Measurements from ENCODE around the gene USP17L5. TPM values are rescaled to one million over a fixed set of nuclear protein-coding genes. Genes with fewer than 3 reads are reported as not detected.
A peak's percentile ranks its signal among the peaks of the same experiment; 100 is the strongest.
"Not testable (repeated sequence)": the region's sequence is repeated elsewhere in the genome, so short reads cannot be mapped to it uniquely, and the experiment has no call there.

USP17L5 gene, protein sequence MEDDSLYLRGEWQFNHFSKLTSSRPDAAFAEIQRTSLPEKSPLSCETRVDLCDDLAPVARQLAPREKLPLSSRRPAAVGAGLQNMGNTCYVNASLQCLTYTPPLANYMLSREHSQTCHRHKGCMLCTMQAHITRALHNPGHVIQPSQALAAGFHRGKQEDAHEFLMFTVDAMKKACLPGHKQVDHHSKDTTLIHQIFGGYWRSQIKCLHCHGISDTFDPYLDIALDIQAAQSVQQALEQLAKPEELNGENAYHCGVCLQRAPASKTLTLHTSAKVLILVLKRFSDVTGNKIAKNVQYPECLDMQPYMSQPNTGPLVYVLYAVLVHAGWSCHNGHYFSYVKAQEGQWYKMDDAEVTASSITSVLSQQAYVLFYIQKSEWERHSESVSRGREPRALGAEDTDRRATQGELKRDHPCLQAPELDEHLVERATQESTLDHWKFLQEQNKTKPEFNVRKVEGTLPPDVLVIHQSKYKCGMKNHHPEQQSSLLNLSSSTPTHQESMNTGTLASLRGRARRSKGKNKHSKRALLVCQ
- polyA plus RNA-seq (2014; cell fraction: cytosol; rRNA removed): not detected in 2 replicates
- polyA plus RNA-seq (2014; cell fraction: nucleus; rRNA removed): not detected in 2 replicates

DNA sequence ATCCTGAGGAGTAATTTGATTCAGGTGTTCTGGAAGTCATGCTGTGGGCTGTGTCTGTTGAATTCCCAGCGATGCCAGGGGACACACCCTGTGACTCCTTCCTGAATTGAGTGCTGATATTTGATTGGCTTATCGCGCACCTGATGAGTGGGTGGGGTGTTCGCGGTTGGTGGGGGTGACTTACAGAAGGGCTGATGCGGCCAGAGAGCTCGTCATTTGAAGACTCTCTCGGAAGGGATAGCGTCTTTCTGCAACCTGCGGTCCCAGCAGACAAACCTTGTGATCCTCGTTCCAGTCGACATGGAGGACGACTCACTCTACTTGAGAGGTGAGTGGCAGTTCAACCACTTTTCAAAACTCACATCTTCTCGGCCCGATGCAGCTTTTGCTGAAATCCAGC is at the start of gene USP17L5:
USP17L5 (plus strand) TSS at position 301 of the 400 bp plus-strand sequence; CDS start at position 301, 0 bp downstream.
- DNase-seq (ENCODE audit: low spot score): not testable (repeated sequence)

DNA sequence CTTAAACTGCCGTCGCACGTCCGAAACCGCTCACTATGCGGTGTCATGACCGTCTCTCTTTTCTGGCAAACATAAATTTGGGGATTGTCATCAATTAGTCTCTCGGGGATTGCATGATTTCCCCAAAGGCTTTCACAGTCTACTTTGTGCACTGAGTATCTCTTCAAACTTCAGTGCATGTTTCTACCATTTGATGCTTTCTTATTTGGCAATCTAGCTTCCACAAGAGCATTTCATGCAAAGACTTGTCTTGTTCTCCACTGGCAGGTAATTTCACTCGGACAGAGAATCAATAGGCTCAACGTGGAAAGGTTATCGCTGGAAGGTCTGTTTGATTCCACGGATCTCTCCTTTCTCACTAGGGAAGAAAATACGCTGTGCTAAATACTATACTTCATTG is 15.0 kb upstream of the USP17L5 start:
- not testable (repeated sequence) for DNase-seq (ENCODE audit: low spot score)

DNA sequence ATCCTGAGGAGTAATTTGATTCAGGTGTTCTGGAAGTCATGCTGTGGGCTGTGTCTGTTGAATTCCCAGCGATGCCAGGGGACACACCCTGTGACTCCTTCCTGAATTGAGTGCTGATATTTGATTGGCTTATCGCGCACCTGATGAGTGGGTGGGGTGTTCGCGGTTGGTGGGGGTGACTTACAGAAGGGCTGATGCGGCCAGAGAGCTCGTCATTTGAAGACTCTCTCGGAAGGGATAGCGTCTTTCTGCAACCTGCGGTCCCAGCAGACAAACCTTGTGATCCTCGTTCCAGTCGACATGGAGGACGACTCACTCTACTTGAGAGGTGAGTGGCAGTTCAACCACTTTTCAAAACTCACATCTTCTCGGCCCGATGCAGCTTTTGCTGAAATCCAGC is 14.3 kb upstream of the USP17L5 start, which contains the start of gene USP17L24:
USP17L24 (plus strand) TSS at position 301 of the 400 bp plus-strand sequence; CDS start at position 301, 0 bp downstream.
- DNase-seq (ENCODE audit: low spot score): not testable (repeated sequence)

DNA sequence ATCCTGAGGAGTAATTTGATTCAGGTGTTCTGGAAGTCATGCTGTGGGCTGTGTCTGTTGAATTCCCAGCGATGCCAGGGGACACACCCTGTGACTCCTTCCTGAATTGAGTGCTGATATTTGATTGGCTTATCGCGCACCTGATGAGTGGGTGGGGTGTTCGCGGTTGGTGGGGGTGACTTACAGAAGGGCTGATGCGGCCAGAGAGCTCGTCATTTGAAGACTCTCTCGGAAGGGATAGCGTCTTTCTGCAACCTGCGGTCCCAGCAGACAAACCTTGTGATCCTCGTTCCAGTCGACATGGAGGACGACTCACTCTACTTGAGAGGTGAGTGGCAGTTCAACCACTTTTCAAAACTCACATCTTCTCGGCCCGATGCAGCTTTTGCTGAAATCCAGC is 9.6 kb upstream of the USP17L5 start, which contains the start of gene USP17L25:
USP17L25 (plus strand) TSS at position 301 of the 400 bp plus-strand sequence; CDS start at position 301, 0 bp downstream.
- not testable (repeated sequence) for DNase-seq (ENCODE audit: low spot score)

DNA sequence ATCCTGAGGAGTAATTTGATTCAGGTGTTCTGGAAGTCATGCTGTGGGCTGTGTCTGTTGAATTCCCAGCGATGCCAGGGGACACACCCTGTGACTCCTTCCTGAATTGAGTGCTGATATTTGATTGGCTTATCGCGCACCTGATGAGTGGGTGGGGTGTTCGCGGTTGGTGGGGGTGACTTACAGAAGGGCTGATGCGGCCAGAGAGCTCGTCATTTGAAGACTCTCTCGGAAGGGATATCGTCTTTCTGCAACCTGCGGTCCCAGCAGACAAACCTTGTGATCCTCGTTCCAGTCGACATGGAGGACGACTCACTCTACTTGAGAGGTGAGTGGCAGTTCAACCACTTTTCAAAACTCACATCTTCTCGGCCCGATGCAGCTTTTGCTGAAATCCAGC is 4.8 kb upstream of the USP17L5 start, which contains the start of gene USP17L26:
USP17L26 (plus strand) TSS at position 301 of the 400 bp plus-strand sequence; CDS start at position 301, 0 bp downstream.
- not testable (repeated sequence) for DNase-seq (ENCODE audit: low spot score)

DNA sequence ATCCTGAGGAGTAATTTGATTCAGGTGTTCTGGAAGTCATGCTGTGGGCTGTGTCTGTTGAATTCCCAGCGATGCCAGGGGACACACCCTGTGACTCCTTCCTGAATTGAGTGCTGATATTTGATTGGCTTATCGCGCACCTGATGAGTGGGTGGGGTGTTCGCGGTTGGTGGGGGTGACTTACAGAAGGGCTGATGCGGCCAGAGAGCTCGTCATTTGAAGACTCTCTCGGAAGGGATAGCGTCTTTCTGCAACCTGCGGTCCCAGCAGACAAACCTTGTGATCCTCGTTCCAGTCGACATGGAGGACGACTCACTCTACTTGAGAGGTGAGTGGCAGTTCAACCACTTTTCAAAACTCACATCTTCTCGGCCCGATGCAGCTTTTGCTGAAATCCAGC is 4.6 kb downstream of the USP17L5 start, which contains the start of gene USP17L27:
USP17L27 (plus strand) TSS at position 301 of the 400 bp plus-strand sequence; CDS start at position 301, 0 bp downstream.
- not testable (repeated sequence) for DNase-seq (ENCODE audit: low spot score)

DNA sequence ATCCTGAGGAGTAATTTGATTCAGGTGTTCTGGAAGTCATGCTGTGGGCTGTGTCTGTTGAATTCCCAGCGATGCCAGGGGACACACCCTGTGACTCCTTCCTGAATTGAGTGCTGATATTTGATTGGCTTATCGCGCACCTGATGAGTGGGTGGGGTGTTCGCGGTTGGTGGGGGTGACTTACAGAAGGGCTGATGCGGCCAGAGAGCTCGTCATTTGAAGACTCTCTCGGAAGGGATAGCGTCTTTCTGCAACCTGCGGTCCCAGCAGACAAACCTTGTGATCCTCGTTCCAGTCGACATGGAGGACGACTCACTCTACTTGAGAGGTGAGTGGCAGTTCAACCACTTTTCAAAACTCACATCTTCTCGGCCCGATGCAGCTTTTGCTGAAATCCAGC is 9.4 kb downstream of the USP17L5 start, which contains the start of gene USP17L28:
USP17L28 (plus strand) TSS at position 301 of the 400 bp plus-strand sequence; CDS start at position 301, 0 bp downstream.
- not testable (repeated sequence) for DNase-seq (ENCODE audit: low spot score)

DNA sequence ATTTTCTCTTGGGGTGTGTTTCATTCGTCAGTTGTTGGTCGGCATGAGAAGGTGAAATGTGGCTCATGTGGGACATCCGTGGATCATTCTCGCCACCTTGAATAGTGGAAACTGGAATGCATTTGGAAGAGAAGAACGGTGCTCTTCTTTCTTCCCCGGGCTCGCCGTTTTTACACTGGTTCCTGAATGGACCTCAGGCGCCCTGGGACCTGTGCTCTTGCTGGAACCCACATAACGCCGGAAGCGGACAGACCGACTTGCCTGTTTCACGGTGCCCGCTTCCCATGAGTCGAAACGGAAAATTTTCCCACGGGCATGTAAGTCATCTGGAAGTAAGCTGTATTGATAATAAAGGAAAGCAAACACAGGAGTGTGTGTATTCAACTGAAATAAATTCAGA is 11.7 kb downstream of the USP17L5 start:
- DNase-seq (ENCODE audit: low spot score): not testable (repeated sequence)

DNA sequence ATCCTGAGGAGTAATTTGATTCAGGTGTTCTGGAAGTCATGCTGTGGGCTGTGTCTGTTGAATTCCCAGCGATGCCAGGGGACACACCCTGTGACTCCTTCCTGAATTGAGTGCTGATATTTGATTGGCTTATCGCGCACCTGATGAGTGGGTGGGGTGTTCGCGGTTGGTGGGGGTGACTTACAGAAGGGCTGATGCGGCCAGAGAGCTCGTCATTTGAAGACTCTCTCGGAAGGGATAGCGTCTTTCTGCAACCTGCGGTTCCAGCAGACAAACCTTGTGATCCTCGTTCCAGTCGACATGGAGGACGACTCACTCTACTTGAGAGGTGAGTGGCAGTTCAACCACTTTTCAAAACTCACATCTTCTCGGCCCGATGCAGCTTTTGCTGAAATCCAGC is 14.1 kb downstream of the USP17L5 start, which contains the start of gene USP17L29:
USP17L29 (plus strand) TSS at position 301 of the 400 bp plus-strand sequence; CDS start at position 301, 0 bp downstream.
- not testable (repeated sequence) for DNase-seq (ENCODE audit: low spot score)

DNA sequence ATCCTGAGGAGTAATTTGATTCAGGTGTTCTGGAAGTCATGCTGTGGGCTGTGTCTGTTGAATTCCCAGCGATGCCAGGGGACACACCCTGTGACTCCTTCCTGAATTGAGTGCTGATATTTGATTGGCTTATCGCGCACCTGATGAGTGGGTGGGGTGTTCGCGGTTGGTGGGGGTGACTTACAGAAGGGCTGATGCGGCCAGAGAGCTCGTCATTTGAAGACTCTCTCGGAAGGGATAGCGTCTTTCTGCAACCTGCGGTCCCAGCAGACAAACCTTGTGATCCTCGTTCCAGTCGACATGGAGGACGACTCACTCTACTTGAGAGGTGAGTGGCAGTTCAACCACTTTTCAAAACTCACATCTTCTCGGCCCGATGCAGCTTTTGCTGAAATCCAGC is 23.6 kb downstream of the USP17L5 start, which contains the start of gene USP17L30:
USP17L30 (plus strand) TSS at position 301 of the 400 bp plus-strand sequence; CDS start at position 301, 0 bp downstream.
- not testable (repeated sequence) for DNase-seq (ENCODE audit: low spot score)

DNA sequence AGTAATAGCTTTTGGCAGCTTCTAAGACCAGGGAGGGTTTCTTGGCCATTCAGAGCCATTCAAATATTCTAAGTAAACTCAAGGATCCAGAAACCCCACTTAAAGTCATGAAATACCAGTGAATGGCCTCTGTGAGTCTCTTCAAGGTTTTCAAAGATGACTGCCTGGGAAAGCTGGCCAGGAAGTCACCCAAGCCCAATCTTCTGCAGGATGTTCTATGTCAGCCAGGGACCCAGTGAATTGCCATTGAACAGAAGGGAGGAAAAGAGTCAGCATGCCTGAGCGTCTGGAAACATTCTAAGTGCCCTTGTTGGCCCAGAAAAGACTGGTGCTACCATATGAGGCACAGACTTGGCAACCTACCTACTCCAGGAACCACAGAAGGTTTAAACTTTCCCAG is 40.7 kb downstream of the USP17L5 start:
- not testable (repeated sequence) for DNase-seq (ENCODE audit: low spot score)

DNA sequence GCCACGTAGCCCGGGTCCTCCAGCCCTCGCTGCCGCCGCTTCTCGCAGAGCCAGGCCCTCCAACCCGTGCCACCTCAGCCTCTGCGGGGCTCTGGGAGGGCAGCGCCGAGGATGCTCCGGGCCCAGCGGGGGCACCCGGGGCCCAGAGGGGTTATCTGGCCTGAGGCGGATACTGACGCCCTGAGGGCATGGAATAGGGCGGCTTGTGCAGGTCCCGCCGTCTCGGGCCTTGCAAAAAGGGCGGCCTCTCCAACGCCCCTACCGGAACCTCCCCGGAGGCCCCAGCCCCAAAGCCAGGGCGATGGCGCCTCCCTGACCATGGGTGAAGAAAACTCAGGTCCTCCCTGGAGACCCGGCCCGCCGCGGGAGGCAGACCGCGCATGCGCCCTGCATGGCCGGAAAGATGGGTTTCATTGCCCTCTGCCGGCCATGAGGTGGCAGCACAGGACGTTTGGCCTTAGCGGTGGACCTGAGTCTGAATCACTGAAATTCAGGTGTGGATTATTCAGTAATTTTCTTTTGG is 41.9 kb downstream of the USP17L5 start:
- peak; percentile 13 for DNase-seq (ENCODE audit: low spot score)

DNA sequence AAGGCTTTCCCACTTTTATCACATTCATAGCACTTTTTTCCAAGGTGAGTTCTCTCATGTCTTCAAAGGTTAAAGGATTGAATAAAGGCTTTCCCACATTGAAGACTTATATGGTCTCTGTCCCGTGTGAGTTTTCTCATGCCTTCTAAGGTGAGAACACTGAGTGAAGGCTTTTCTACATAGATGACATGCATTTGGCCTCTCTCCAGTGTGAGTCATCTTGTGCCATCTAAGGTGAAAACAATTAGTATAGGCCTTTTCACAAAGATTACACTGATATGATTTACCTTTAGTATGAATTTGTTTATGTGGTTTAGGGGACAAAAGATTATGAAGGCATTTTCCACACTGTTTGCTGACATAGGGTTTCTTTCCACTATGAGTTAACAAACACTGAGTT is 44.9 kb downstream of the USP17L5 start:
- DNase-seq (ENCODE audit: low spot score): no peak

DNA sequence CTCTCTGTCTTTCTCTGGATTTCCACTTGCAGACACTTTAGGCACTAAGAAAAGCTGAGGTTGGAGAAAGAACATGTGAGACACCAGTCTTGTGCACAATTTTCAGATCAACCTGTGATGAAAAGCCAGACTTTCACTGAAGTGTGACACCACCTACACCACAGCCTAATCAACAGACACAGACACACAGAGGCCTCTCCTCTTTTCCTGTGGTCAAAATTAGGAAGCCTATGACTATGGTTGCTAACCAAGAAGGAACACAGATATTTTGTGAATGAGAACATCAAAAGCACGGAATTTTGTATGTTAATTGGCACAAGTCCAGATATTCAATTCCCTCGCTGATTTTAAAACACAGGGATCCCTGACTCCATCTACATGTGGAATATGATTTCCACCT is 49.8 kb downstream of the USP17L5 start:
- not testable (repeated sequence) for DNase-seq (ENCODE audit: low spot score)

Data from SK-N-DZ (cell line).